SHP77 treated with DMSO at 0.1 percent for 48 hours (cell line): ENCODE data around the gene NSUN2.

Source experiments
- DNase-seq: peaks from one replicate; lab custom pipeline; 2025; lab: John Stamatoyannopoulos, UW

NSUN2 gene

DNA sequence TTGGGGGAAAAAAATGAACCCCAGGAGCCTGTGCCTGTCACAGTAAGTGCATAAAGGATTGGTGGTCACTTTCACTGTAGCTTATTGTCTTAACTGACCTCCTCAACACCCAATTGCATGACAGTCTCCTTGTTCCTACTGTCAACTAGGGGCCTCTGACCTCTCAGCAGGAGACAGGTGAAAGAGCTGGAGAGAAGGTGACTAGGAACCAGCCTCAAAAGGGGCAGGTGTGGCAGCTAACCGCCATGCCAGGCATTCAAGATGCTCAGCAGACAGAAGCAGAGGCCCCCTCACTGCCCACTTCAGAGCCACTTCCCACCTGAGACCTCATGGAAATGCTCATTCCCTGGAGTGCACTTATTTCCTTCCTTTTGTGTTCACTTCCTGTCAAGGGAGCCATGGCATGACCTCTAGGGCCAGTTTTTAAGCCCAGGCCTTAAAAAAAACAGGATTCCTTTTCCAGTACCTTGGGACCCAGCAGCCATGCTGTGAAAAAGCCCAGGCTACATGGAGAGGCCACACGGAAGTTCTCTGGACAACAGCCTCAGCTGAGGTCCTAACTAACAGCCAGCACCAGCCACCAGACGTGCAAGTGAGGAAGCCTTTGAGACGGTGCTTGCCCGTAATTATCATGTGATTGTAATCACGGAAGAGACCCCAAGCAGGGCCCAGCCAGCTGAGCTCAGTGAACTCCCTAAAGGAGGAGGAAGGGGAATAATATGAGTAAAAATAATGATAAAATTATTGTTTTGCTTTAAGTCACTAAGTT, 74.9 kb downstream of the NSUN2 start:
- DNase-seq, result no peak

DNA sequence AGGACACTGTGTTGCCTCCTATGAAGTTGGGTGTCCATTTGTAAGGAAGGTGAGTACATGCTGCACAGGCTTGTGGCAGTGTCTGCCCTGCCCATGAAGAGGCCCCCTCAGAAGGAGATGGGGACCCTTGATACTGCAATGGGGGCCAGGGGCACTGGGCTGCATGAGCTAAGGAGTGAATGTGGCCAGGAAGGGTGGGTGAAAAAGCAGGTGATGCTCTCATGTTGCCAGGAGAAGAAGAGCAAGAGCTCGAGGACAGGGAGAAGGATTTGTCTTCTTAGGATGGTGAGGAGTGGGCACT, 76.1 kb downstream of the NSUN2 start:
- no peak for DNase-seq

GRCh38 chr5:6556089-6556801, 76.6 kb downstream of the NSUN2 start:
- DNase-seq, result no peak

DNA sequence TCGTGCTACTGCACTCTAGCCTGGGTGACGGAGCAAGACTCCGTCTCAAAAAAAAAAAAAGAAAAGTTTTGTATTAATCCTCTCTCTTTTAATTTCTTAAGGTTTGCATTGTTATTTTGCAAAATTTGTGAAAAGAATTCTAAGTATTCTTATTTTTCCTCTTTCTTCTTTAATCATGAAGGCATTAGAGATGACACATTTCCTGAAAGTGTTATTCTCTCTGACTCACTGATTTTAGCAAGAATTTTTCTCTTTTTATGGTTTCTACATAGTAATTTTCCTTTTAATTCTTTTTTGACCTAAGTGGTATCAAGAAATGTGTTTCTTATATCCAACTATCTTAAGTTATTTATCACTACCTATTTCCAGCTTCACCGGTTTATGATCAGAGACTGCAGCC, 78.0 kb downstream of the NSUN2 start:
- no peak for DNase-seq

DNA sequence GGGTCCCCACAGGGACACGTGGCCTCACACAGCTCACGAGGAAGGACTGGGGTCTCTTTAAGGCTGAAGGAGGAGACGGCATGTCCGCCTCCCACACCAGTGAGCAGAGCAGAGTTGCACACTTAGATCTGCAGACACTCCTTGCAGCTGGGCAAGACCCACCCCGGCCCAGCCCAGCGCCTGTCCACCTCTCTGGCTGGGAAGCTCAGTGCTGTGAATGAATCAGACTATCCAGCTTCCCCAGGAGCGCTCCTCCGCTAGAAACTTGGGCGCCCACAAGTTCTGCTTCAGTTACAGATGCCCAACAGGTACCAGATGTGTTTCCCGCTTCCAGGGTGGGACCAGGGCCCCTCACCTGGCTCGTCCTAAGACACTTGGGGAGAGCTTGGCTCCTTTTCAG, 78.9 kb downstream of the NSUN2 start:
- DNase-seq, result no peak

GRCh38 chr5:6552612-6553011, 80.2 kb downstream of the NSUN2 start:
- no peak for DNase-seq

- no peak for DNase-seq
Observed at GRCh38 chr5:6551955-6552313, 80.9 kb downstream of the NSUN2 start.

DNA sequence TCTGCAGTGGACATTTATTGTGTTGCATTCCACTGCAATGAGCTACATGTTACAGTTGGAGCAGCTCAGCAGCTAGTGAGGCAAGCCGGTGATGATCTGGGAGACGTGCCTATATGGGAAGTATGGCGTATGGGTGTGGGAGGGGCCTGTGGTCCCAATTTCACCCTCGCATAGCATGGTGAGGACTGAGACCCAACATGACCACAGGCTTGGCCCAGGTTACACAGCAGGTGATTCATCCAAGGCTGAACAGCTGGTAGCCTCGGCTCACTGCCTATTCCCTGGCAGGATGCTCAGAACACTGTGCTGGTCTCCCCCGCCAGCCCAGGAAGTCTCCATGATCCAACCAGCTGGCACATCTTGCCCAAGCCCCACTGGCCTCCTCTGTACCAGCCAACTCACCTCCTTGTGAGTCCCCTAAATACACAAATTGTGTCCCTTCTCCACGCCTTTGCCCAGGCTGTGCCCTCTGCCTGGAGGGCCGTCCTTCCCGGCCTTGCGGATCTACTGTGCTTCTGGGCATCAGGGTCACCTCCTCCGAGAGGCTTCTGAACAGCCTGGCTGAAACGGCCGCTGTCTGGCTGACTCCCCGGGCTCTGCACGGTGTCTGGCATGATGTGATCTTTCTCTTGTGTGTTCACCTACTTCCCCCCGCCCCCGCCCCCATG, 81.4 kb downstream of the NSUN2 start:
- no peak for DNase-seq

DNA sequence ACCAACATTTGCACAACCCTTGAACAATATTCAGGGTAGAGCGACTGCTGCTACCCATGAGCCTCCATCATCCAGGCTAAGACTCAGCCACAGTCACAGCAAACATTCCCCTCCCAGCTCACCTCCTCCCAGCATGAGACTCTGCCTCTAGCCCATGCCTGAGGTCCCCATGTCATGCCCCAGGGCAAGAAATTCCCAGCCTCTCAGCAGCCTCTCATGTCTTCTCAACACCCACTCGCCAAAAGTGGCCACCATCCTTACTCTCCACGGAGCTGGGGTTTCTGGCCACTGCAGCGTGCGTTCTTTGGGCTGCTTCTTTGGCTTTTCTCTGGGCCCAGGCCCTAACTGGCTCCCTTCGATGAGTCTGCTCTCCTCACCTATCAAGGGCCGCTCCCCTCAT, 82.2 kb downstream of the NSUN2 start:
- DNase-seq, result no peak
